ENCODE measurements around the gene TECTA. TPM values are rescaled to one million over a fixed set of nuclear protein-coding genes. Genes with fewer than 3 reads are reported as not detected.
"Not testable (repeated sequence)": the region's sequence is repeated elsewhere in the genome, so short reads cannot be mapped to it uniquely, and the experiment has no call there.

The TECTA gene
- total RNA-seq, 6 experiments from 2014 or later = 0.11 to 0.40 (median 0.16) TPM

GRCh38 chr11:121235057-121235456 is 134.0 kb downstream of the TECTA start:
- Mint-ChIP-seq H3K27ac (no peak overlapping the region), H3K9me3 (no peaks in the 10 kb centered on the region), H3K27me3 (ENCODE audit: insufficient read depth) (peaks cover 12% of the 10 kb centered on the region; the same call in 1 of the 2 replicates), H3K4me3 (no peak overlapping the region), H3K4me1 (ENCODE audit: low read depth) (peaks cover 58% of the 10 kb centered on the region), H3K36me3 (ENCODE audit: low read depth) (no peaks in the 10 kb centered on the region)
- no peak for DNase-seq
- TF ChIP-seq, protein P1, sequence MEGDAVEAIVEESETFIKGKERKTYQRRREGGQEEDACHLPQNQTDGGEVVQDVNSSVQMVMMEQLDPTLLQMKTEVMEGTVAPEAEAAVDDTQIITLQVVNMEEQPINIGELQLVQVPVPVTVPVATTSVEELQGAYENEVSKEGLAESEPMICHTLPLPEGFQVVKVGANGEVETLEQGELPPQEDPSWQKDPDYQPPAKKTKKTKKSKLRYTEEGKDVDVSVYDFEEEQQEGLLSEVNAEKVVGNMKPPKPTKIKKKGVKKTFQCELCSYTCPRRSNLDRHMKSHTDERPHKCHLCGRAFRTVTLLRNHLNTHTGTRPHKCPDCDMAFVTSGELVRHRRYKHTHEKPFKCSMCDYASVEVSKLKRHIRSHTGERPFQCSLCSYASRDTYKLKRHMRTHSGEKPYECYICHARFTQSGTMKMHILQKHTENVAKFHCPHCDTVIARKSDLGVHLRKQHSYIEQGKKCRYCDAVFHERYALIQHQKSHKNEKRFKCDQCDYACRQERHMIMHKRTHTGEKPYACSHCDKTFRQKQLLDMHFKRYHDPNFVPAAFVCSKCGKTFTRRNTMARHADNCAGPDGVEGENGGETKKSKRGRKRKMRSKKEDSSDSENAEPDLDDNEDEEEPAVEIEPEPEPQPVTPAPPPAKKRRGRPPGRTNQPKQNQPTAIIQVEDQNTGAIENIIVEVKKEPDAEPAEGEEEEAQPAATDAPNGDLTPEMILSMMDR (IDR thresholded peaks at IDR 0.05) = no peak

- H3K4me1 Mint-ChIP-seq (ENCODE audit: low read depth) = peaks cover 71% of the 10 kb centered on the region
- DNase-seq = peak; percentile 34
- TF ChIP-seq, protein P1 (IDR thresholded peaks at IDR 0.05) = no peak
- peaks cover 9% of the 10 kb centered on the region; the same call in 1 of the 2 replicates for H3K27me3 Mint-ChIP-seq (ENCODE audit: insufficient read depth)
- H3K36me3 Mint-ChIP-seq (ENCODE audit: low read depth) = no peaks in the 10 kb centered on the region
- H3K9me3 Mint-ChIP-seq = no peaks in the 10 kb centered on the region
- H3K27ac Mint-ChIP-seq = peak overlapping the region; percentile 85
- peak overlapping the region; percentile 82 for H3K4me3 Mint-ChIP-seq
Observed at GRCh38 chr11:121236115-121237001, 135.3 kb downstream of the TECTA start.

DNA sequence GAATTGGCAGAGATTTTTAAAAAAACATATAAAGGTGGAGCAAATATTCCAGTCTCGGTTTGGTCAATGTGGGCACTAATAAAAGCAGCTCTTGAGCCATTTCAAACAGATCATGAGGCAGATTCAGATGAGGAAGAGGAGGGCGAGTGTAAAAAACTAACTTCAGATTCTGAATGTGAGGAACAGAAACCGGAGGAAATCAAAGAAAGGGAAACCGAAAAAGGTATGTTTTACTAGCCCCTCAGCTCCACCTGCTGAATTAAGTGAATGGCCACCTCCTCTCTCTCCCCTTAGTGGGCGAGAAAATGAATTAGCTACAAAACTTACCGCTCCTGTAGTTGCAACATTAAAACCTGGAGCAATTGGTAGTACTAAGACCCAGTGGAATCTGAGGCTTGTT is 136.2 kb downstream of the TECTA start:
- H3K27ac Mint-ChIP-seq = peak overlapping the region; percentile 85
- not testable (repeated sequence) for DNase-seq; H3K27me3 Mint-ChIP-seq (ENCODE audit: insufficient read depth); H3K9me3 Mint-ChIP-seq; H3K36me3 Mint-ChIP-seq (ENCODE audit: low read depth)
- H3K4me3 Mint-ChIP-seq = peak overlapping the region; percentile 82; the same call in 1 of the 2 replicates
- H3K4me1 Mint-ChIP-seq (ENCODE audit: low read depth) = peaks cover 76% of the 10 kb centered on the region

DNA sequence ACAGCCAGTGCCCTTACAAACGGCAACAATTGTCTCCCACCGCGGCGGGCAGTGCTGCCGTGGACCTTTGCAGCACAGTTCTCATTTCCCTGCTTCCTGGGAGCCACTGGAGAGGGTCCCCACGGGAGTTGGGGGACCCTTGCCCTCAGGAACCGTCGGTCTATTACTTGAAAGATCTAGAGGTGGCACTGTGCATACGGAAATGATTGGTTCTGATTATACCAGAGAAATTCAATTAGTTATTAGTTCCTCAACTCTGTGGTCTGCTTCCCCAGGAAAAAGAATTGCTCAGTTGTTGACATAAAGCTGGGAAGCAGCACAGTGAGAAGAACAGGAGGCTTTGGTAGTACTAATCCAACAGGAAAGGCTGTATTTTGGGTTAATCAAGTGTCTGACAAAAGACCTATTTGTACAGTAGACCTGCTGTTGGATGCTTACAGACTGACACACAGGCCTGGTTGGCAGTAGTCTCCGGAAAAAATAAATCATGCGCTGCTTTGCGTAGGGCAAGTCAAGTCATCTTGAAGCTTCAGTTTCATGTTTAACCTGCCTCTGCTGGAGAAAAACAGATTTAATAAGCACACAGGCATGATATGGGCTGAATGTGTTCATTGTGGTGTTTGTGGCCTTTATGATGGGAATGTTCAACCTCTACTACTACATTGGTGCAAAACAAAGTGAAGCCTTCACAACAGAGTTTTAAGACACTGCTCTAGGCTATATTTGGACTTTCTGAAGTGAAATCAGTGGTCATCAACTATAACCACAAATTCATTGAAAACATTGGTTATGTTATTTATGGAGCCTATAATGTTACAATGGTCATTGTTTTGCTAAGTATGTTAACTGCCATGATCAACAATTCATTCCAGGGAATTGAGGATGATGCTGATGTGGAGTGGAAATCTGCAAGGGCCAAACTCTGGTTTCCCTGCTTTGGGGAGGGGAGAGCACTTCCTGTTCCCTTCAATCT is 136.9 kb downstream of the TECTA start:
- peak overlapping the region; percentile 82 for H3K4me3 Mint-ChIP-seq
- no peaks in the 10 kb centered on the region for H3K9me3 Mint-ChIP-seq
- H3K36me3 Mint-ChIP-seq (ENCODE audit: low read depth) = no peaks in the 10 kb centered on the region
- DNase-seq = peak; percentile 80
- H3K4me1 Mint-ChIP-seq (ENCODE audit: low read depth) = peaks cover 81% of the 10 kb centered on the region
- TF ChIP-seq, protein P1 (IDR thresholded peaks at IDR 0.05) = no peak
- peaks cover 4% of the 10 kb centered on the region; the same call in 1 of the 2 replicates for H3K27me3 Mint-ChIP-seq (ENCODE audit: insufficient read depth)
- peak overlapping the region; percentile 85 for H3K27ac Mint-ChIP-seq

- peaks cover 81% of the 10 kb centered on the region for H3K4me1 Mint-ChIP-seq (ENCODE audit: low read depth)
- no peak for DNase-seq
- no peaks in the 10 kb centered on the region for H3K36me3 Mint-ChIP-seq (ENCODE audit: low read depth)
- no peak overlapping the region for H3K4me3 Mint-ChIP-seq
- H3K9me3 Mint-ChIP-seq = no peaks in the 10 kb centered on the region
- TF ChIP-seq, protein P1 (IDR thresholded peaks at IDR 0.05) = no peak
- H3K27ac Mint-ChIP-seq = peak overlapping the region; percentile 85
- H3K27me3 Mint-ChIP-seq (ENCODE audit: insufficient read depth) = peaks cover 4% of the 10 kb centered on the region; the same call in 1 of the 2 replicates
Observed at GRCh38 chr11:121238956-121239355, 137.9 kb downstream of the TECTA start.

GRCh38 chr11:121240001-121240400 is 139.0 kb downstream of the TECTA start:
- not testable (repeated sequence) for DNase-seq; H3K27me3 Mint-ChIP-seq (ENCODE audit: insufficient read depth); H3K9me3 Mint-ChIP-seq; H3K36me3 Mint-ChIP-seq (ENCODE audit: low read depth)
- Mint-ChIP-seq H3K27ac (peak overlapping the region; percentile 31; the same call in 1 of the 2 replicates), H3K4me1 (ENCODE audit: low read depth) (peaks cover 78% of the 10 kb centered on the region), H3K4me3 (peak overlapping the region; percentile 10; the same call in 1 of the 2 replicates)

All from HFFc6 (cell line).